Cardiac fibroblast (primary cell): ENCODE measurements around the gene GARIN1A.

Experiments used
- DNase-seq, 2 donors: peaks; one replicate each; pipeline versions ENCODE4 v3.0.0 to v3.0.0-alpha.2; 2010; ENCODE audit warnings: low read depth in 2 of 2
- H3K4me3 ChIP-seq, 2 donors: replicated peaks in 1 of 2; 1 replicate in 1 of 2; 2 replicates in 1 of 2; pipeline ENCODE4 v1.5.1; 2011; ENCODE audit warnings: low read depth in 2 of 2, low read length in 2 of 2, mild to moderate bottlenecking in 2 of 2, moderate library complexity in 1 of 2
- CTCF ChIP-seq: IDR thresholded peaks from one replicate; pipeline ENCODE4 v1.5.1; 2011; ENCODE audit warnings: low read depth, mild to moderate bottlenecking, low read length, inconsistent platforms

GARIN1A gene

GRCh38 chr7:128699895-128700294, 27.8 kb downstream of the GARIN1A start:
- no peak for DNase-seq
- no peak overlapping the region for H3K4me3 ChIP-seq
- TF ChIP-seq CTCF: no peak

- TF ChIP-seq CTCF: no peak
These were observed 29.1 kb downstream of the GARIN1A start for GRCh38 chr7:128701062-128701785.

GRCh38 chr7:128703609-128704241, 31.6 kb downstream of the GARIN1A start:
- H3K4me3 ChIP-seq: no peak overlapping the region
- no peak for TF ChIP-seq CTCF
- DNase-seq: no peak

More at GRCh38 chr7:128701062-128701785, 29.1 kb downstream of the GARIN1A start:
- no peak for DNase-seq
- H3K4me3 ChIP-seq: no peak overlapping the region

- DNase-seq: peak; percentile 41 to 81
- no peak for TF ChIP-seq CTCF
These were observed 33.8 kb downstream of the GARIN1A start for GRCh38 chr7:128705891-128706333.

GRCh38 chr7:128707752-128708151, 35.7 kb downstream of the GARIN1A start:
- no peak for DNase-seq
- TF ChIP-seq CTCF: no peak
- no peak overlapping the region for H3K4me3 ChIP-seq

More at GRCh38 chr7:128705891-128706333, 33.8 kb downstream of the GARIN1A start:
- H3K4me3 ChIP-seq: no peak overlapping the region

GRCh38 chr7:128708235-128708634, 36.1 kb downstream of the GARIN1A start:
- DNase-seq: peak in 1 of 2 donors; percentile 12
- no peak overlapping the region for H3K4me3 ChIP-seq
- no peak for TF ChIP-seq CTCF
